ENCODE data around the gene ARSG.
"Not testable (repeated sequence)": the region's sequence is repeated elsewhere in the genome, so short reads cannot be mapped to it uniquely, and the experiment has no call there.

Gene ARSG

DNA sequence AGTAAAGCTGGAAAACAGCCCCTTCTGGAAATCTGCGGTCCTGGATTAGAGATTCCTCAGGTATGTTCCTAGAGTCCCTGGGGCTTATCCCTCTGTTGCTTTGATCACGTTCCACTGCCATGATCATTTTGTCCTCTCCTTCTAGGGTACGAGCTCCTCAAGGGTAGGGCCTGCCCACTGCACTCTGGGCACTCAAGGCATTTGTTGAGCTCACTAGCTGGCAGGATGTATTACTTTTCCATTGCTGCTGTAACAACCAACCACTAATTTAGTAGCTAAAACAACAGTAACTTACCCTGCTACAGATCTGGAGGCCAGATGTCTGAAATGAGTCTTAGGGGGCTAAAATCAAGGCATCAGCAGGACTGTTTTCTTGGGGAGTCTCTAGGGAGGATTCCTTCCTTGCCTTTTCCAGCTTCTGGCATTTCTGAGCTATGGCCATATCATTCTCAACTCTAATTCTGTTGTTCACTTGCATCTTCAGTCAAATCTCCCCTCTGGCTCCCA is 65.7 kb downstream of the ARSG start:
- Histone ChIP-seq H3K4me3 (ENCODE audit: low read depth in 1 of 2, low read length in 2 of 2) (no peak overlapping the region), H3K9me3 (ENCODE audit: control insufficient read depth in 1 of 2, low read length in 2 of 2) (no peaks in the 10 kb centered on the region), H3K36me3 (ENCODE audit: control insufficient read depth in 1 of 2, insufficient read depth in 2 of 2, low read length in 2 of 2) (no peaks in the 10 kb centered on the region), H3K27me3 (ENCODE audit: low read depth, low read length) (no peaks in the 10 kb centered on the region), H3K4me1 (ENCODE audit: control insufficient read depth in 1 of 2, insufficient read depth in 2 of 2, low read length in 2 of 2) (no peaks in the 10 kb centered on the region), H3K27ac (ENCODE audit: low read length) (no peak overlapping the region)

DNA sequence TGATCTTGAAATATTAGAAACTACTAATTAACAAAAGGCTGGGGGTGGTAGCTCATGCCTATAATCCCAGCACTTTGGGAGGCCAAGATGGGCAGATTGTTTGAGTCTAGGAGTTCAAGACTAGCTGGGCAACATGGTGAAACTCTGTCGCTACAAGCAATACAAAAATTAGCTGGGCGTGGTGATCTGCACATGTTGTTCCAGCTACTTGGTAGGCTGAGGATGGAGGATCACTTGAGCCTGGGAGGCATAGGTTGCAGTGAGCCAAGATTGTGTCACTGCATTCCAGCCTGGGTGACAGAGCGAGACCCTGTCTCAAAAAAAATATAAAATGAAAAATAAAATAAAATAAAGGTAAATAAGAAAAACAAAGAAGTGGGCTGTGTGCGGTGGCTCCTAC is 66.6 kb downstream of the ARSG start:
- no peaks in the 10 kb centered on the region for H3K27me3 ChIP-seq (ENCODE audit: low read depth, low read length)
- no peak overlapping the region for H3K27ac ChIP-seq (ENCODE audit: low read length)
- no peaks in the 10 kb centered on the region for H3K36me3 ChIP-seq (ENCODE audit: control insufficient read depth in 1 of 2, insufficient read depth in 2 of 2, low read length in 2 of 2)
- H3K4me1 ChIP-seq (ENCODE audit: control insufficient read depth in 1 of 2, insufficient read depth in 2 of 2, low read length in 2 of 2) = no peaks in the 10 kb centered on the region
- H3K4me3 ChIP-seq (ENCODE audit: low read depth in 1 of 2, low read length in 2 of 2) = no peak overlapping the region
- no peaks in the 10 kb centered on the region for H3K9me3 ChIP-seq (ENCODE audit: control insufficient read depth in 1 of 2, low read length in 2 of 2)

DNA sequence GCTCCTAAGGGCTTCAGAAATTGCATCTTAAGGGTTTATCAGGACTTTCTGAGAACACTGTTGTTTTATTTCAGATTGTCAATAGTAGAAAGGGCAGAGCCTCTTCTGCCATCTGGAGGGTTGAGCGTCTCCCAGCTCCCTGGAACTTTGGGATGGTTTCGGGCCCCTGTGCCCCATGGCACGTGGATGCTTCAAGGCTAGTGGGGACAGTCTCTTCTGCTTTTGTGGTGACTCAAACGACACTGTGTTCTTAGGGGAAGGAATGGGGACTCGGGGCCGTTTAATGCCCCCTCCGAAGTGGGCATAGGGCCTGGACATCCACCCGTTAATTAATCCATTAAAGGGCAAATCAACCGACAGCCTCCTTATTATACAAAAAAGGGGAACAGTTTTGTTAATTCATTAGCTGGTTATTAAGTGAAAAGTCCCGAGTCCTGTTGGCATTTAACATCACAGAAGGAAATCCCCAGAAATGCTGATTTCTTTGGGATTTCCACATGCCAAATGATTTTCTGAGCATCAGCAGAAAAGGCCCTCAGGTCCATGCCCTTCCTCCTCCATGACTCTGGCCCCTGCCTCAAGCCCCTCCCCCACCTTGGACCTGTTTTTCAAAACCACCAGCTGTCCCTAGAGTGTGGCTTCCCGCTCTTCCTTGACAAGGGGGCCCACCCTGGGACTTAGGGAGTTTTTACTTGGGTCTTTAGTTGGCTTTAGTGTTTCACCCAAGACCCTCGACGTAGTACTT is 68.7 kb downstream of the ARSG start:
- H3K27me3 ChIP-seq (ENCODE audit: low read depth, low read length) = no peaks in the 10 kb centered on the region
- H3K36me3 ChIP-seq (ENCODE audit: control insufficient read depth in 1 of 2, insufficient read depth in 2 of 2, low read length in 2 of 2) = no peaks in the 10 kb centered on the region
- H3K4me1 ChIP-seq (ENCODE audit: control insufficient read depth in 1 of 2, insufficient read depth in 2 of 2, low read length in 2 of 2) = no peaks in the 10 kb centered on the region
- no peak overlapping the region for H3K4me3 ChIP-seq (ENCODE audit: low read depth in 1 of 2, low read length in 2 of 2)
- no peak overlapping the region for H3K27ac ChIP-seq (ENCODE audit: low read length)
- no peaks in the 10 kb centered on the region for H3K9me3 ChIP-seq (ENCODE audit: control insufficient read depth in 1 of 2, low read length in 2 of 2)

DNA sequence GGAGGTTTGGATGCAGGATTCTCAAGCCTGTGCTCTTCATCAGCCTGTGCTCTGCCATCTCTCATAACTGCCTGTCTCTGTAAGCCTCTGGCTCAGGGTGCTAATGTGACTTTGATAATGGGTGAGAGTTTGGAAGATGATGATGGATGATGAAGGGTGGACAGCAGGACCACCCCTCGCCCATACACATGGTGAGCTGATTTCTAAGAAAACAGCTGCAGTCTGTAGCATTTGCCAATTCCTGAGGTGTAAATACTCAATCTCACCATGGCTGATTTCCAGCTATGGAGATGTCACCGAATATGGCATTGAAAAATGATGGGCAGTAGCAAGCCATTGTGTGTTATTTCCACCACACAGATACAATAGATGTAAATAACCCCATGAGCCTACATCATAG is 74.2 kb downstream of the ARSG start:
- H3K36me3 ChIP-seq (ENCODE audit: control insufficient read depth in 1 of 2, insufficient read depth in 2 of 2, low read length in 2 of 2) = no peaks in the 10 kb centered on the region
- no peaks in the 10 kb centered on the region for H3K27me3 ChIP-seq (ENCODE audit: low read depth, low read length)
- H3K27ac ChIP-seq (ENCODE audit: low read length) = no peak overlapping the region
- H3K4me3 ChIP-seq (ENCODE audit: low read depth in 1 of 2, low read length in 2 of 2) = no peak overlapping the region
- no peaks in the 10 kb centered on the region for H3K4me1 ChIP-seq (ENCODE audit: control insufficient read depth in 1 of 2, insufficient read depth in 2 of 2, low read length in 2 of 2)
- no peaks in the 10 kb centered on the region for H3K9me3 ChIP-seq (ENCODE audit: control insufficient read depth in 1 of 2, low read length in 2 of 2)

DNA sequence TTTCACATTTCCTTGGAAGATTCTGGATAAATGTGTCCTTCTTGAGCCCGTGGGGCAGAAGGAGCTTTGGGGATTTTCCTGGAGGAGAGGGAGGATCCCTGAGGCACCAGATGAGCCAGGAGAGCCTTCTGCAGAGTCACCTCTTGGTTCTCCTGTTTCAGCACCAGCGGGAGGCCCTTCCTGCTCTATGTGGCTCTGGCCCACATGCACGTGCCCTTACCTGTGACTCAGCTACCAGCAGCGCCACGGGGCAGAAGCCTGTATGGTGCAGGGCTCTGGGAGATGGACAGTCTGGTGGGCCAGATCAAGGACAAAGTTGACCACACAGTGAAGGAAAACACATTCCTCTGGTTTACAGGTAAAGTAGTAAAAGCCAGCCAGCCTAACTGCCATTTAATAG is 77.1 kb downstream of the ARSG start:
- Histone ChIP-seq H3K27me3 (ENCODE audit: low read depth, low read length) (no peaks in the 10 kb centered on the region), H3K4me1 (ENCODE audit: control insufficient read depth in 1 of 2, insufficient read depth in 2 of 2, low read length in 2 of 2) (no peaks in the 10 kb centered on the region), H3K36me3 (ENCODE audit: control insufficient read depth in 1 of 2, insufficient read depth in 2 of 2, low read length in 2 of 2) (no peaks in the 10 kb centered on the region), H3K9me3 (ENCODE audit: control insufficient read depth in 1 of 2, low read length in 2 of 2) (no peaks in the 10 kb centered on the region), H3K27ac (ENCODE audit: low read length) (no peak overlapping the region), H3K4me3 (ENCODE audit: low read depth in 1 of 2, low read length in 2 of 2) (no peak overlapping the region)

DNA sequence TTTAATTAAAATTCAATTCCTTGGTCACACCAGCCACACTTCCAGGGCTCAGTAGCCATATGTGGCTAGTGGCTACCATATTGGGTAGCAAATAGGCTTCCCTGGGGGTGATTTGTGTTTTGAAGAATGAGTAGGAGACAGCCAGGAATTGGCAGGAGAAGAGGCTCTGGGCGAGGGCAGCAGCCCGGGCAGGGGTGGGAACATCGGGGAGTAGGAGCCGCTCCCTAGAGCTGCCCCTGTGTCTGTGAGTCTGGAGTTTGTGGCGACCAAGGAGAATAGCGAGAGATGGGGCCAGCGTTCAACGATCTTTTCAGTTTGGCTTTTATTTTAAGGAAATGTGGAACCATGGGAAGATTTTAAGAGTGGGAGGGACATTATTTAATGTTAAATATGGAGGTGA is 84.3 kb downstream of the ARSG start:
- Histone ChIP-seq H3K27me3 (ENCODE audit: low read depth, low read length) (no peaks in the 10 kb centered on the region), H3K36me3 (ENCODE audit: control insufficient read depth in 1 of 2, insufficient read depth in 2 of 2, low read length in 2 of 2) (peaks cover 0 to 8% of the 10 kb centered on the region in 2 donors), H3K4me3 (ENCODE audit: low read depth in 1 of 2, low read length in 2 of 2) (no peak overlapping the region), H3K27ac (ENCODE audit: low read length) (no peak overlapping the region), H3K9me3 (ENCODE audit: control insufficient read depth in 1 of 2, low read length in 2 of 2) (no peaks in the 10 kb centered on the region), H3K4me1 (ENCODE audit: control insufficient read depth in 1 of 2, insufficient read depth in 2 of 2, low read length in 2 of 2) (no peaks in the 10 kb centered on the region)

DNA sequence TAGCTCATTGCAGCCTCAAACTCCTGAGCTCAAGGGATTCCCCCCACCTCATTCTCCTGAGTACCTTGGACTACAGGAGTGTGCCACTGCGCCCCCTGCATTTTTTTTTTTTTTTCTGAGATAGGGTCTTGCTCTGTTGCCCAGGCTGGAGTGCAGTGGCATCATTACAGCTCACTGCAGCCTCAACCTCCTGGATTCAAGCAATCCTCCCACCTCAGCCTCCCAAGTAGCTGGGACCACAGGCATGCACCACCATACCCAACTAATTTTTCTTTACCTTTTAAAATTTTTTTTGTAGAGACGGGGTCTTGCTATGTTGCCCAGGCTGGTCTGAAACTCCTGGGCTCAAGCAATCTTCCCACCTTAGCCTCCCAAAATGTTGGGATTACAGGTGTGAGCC is 84.9 kb downstream of the ARSG start:
- not testable (repeated sequence) for H3K27ac ChIP-seq (ENCODE audit: low read length)

DNA sequence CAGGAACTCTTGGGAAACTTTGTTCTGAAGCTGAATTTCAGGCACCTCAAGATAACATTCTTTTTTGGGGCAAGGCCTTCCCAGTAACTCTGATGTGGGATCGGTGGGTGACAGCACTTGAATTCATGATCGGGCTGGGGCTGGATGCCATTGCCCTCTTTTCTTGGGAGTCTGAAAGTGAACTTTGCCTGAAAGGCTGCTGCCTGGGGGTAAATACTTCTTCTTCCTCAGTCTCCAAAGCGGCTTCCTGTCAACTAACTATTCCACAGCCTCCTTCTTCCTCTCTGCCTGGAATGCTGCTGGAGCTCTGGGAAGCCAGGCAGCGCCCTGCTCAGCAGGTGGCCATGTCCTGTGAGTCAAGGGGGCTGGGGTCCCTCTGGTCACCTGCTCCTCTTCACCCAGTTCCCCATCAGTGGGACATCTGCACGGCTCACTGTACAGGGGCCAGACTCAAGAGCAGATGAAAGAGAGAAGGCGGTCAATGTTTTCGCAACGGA is 86.5 kb downstream of the ARSG start:
- H3K36me3 ChIP-seq (ENCODE audit: control insufficient read depth in 1 of 2, insufficient read depth in 2 of 2, low read length in 2 of 2) = peaks cover 0 to 12% of the 10 kb centered on the region in 2 donors
- peak overlapping the region in 1 of 2 donors; percentile 15 for H3K4me3 ChIP-seq (ENCODE audit: low read depth in 1 of 2, low read length in 2 of 2)
- no peaks in the 10 kb centered on the region for H3K27me3 ChIP-seq (ENCODE audit: low read depth, low read length)
- H3K9me3 ChIP-seq (ENCODE audit: control insufficient read depth in 1 of 2, low read length in 2 of 2) = no peaks in the 10 kb centered on the region
- no peaks in the 10 kb centered on the region for H3K4me1 ChIP-seq (ENCODE audit: control insufficient read depth in 1 of 2, insufficient read depth in 2 of 2, low read length in 2 of 2)
- peak overlapping the region; percentile 87 for H3K27ac ChIP-seq (ENCODE audit: low read length)

More for the DNA sequence above, 84.9 kb downstream of the ARSG start:
- not testable (repeated sequence) for H3K9me3 ChIP-seq (ENCODE audit: control insufficient read depth in 1 of 2, low read length in 2 of 2); H3K4me3 ChIP-seq (ENCODE audit: low read depth in 1 of 2, low read length in 2 of 2); H3K4me1 ChIP-seq (ENCODE audit: control insufficient read depth in 1 of 2, insufficient read depth in 2 of 2, low read length in 2 of 2); H3K27me3 ChIP-seq (ENCODE audit: low read depth, low read length); H3K36me3 ChIP-seq (ENCODE audit: control insufficient read depth in 1 of 2, insufficient read depth in 2 of 2, low read length in 2 of 2)

DNA sequence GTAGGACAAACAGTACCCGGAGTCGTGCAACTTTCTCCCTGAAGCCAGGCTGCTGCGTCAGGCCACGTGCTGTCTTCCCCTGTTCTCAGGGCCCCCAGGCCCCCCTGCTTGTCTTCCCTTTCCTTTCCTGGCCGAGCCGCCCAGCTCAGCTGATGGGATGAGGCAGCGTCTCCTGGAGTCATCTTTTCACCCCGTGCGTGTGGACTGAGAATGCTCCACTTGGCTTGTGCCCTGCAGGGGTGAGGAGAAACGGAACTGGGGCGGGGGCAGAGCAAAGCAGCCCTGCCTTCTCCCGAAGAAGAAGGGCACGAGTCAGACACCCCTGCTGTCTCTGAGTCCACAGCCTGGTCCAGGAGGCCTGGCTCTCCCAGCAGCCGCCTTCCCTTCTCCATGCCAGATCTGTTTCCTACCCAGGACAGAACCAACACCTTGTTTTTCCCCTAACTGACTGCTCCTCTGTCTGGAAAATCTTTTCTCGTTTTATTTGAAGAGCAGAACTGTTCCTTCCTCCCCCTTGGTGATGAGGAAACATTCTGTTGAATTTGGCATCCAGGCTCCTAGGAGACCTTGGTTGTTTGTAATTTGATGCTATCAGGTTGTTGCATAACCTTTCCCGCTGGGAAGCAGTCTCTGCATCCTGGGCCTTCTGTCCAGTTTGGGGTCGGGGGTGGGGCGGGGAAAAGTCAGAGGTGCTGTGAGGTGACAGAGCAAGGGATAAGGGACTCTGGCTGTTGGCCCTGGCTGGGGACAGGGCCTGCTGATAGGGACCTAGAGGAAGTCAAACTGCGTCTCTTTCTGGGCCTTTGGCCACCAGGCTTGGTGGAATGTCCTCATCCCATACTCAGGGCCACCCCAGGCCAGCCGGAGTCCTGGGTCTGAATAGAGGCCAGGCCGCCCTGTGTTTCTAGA is 87.2 kb downstream of the ARSG start:
- Histone ChIP-seq H3K27ac (ENCODE audit: low read length) (peak overlapping the region; percentile 87), H3K9me3 (ENCODE audit: control insufficient read depth in 1 of 2, low read length in 2 of 2) (no peaks in the 10 kb centered on the region)

DNA sequence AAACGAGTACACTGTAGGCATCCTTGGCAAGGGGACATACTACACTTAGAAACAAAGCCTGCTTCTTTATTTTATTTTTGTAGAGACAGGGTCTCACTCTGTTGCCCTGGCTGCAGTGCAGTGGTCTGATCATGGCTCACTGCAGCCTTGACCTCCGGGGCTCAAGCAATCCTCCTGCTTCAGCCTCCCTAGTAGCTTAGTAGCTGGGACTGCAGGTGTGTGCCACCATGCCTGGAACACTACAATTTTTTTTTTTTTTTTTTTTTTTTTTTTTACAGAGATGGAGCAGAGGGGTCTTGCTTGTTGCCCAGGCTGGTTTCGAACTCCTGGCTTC is 87.8 kb downstream of the ARSG start:
- Histone ChIP-seq H3K4me1 (ENCODE audit: control insufficient read depth in 1 of 2, insufficient read depth in 2 of 2, low read length in 2 of 2) (peaks cover 0 to 3% of the 10 kb centered on the region in 2 donors), H3K36me3 (ENCODE audit: control insufficient read depth in 1 of 2, insufficient read depth in 2 of 2, low read length in 2 of 2) (peaks cover 0 to 12% of the 10 kb centered on the region in 2 donors), H3K9me3 (ENCODE audit: control insufficient read depth in 1 of 2, low read length in 2 of 2) (no peaks in the 10 kb centered on the region), H3K4me3 (ENCODE audit: low read depth in 1 of 2, low read length in 2 of 2) (no peak overlapping the region), H3K27me3 (ENCODE audit: low read depth, low read length) (no peaks in the 10 kb centered on the region), H3K27ac (ENCODE audit: low read length) (peak overlapping the region; percentile 87)

More for the DNA sequence above, 87.2 kb downstream of the ARSG start:
- Histone ChIP-seq H3K4me1 (ENCODE audit: control insufficient read depth in 1 of 2, insufficient read depth in 2 of 2, low read length in 2 of 2) (peaks cover 0 to 3% of the 10 kb centered on the region in 2 donors), H3K36me3 (ENCODE audit: control insufficient read depth in 1 of 2, insufficient read depth in 2 of 2, low read length in 2 of 2) (peaks cover 0 to 12% of the 10 kb centered on the region in 2 donors), H3K27me3 (ENCODE audit: low read depth, low read length) (no peaks in the 10 kb centered on the region), H3K4me3 (ENCODE audit: low read depth in 1 of 2, low read length in 2 of 2) (peak overlapping the region in 1 of 2 donors; percentile 15)
